Anterior cingulate cortex (tissue), 58 donors: ENCODE measurements around the gene CTNNA2.
"Not testable (repeated sequence)": the region's sequence is repeated elsewhere in the genome, so short reads cannot be mapped to it uniquely, and the experiment has no call there.

Source experiments
- DNase-seq, 58 donors: peaks; one replicate each; lab custom pipeline; 2025; lab: John Stamatoyannopoulos, UW

The CTNNA2 gene

DNA sequence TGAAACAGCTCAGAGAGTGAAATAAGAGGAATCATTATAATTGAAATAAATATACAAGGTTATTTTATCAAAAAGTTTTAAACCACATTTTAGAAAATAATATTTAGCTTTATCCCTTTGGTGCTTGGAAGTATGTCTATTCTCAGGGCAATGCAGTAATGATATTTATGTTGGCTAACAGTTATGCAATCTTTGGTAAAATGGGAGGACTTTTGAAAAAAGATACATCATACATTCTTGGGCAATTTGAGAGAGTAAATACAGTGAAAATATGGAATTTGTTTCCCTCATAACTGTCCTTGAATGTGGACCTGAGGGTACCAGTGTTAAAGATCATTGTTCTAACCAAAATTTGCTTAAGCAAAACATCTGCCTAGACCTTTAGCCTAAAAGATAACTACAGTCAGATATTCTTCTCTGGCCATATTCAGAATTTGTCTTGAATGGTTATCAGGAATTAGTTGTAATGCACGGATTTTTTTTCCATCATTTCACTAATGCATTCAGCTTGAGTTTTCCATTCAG is 654.5 kb downstream of the CTNNA2 start:
- no peak for DNase-seq

- DNase-seq: no peak
Measured at GRCh38 chr2:80168037-80168436, 655.2 kb downstream of the CTNNA2 start.

DNA sequence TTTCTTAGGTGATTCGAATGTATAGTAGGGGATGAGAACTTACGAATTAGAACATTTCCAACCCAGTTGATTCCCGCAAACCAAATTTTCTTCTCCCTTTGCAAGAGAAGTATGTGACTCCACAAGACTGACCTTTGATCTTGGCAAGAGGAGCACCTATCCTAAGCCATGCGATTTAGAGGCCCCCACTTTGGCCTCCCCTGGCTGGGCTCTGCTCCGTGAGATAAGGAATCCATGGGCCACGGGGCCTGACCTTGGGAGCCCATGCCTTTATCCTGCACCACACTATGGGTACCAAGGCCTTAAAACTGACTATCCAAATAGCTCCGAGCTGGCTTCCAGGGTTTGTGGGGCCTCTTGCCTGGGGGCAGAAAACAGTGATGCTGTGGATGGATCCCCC is 656.0 kb downstream of the CTNNA2 start:
- no peak for DNase-seq

GRCh38 chr2:80169811-80170594 is 657.2 kb downstream of the CTNNA2 start:
- DNase-seq: no peak

DNA sequence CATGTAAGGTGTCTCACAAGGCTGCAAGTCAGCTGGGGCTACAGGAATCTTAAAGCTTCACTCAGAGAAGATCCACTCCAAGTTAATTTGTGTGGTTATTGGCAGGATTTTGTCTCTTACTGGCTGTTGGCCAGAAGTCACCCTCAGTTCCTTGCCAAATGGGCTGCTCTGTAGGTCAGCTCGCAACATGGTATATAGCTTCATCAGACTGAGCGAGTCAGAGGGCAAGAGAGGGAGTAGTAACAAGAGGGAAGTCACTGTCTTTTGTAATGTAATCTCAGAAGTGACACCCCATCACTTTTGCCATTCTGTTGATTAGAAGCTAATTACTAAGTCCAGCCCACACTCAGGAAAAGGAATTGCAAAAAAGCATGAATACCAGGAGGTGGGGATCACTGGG is 672.2 kb downstream of the CTNNA2 start:
- no peak for DNase-seq

DNA sequence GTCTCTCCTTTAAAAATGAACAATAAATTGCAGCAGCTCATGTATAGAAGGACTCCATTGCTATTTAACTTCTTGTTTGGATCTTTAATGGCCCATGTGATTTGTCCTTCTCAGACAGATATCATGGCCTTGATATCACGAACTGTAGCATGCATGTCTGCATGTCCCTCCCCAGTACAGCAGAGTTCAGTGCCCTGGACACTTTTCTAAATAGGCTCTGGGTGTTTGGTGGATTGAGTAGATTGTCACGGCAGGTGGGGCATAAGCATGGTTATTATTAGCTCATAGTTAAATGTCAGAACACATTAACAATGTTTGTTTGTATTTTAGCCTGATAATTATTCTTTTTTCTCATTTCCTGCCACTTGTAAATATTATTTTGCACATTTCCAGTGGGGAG is 673.4 kb downstream of the CTNNA2 start:
- no peak for DNase-seq

- no peak for DNase-seq
Measured at GRCh38 chr2:80187156-80187555, 674.3 kb downstream of the CTNNA2 start.

GRCh38 chr2:80190166-80190565 is 677.3 kb downstream of the CTNNA2 start:
- peak in 1 of 58 donors; percentile 1 for DNase-seq

DNA sequence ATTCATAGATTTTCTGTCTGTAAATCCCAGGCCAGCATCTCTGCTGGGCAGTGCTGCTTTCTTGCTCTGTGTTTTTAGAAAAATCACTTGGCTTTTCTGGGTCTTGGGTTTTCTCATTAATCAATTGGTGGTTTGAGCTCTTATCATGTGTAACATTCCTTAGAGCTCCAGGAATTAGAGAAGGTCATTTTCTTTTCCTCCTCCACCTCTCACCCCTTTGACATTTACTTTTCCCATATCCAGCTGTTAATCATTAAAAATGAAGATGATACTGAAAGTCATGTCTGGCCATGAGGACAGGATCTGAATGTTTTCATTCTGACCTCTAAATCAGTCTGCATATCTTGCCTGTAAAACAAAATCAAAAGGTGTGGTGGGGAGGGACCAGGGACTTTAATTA is 680.7 kb downstream of the CTNNA2 start:
- DNase-seq: no peak

- DNase-seq: no peak
Measured at GRCh38 chr2:80195034-80195433, 682.2 kb downstream of the CTNNA2 start.

- no peak for DNase-seq
Measured at GRCh38 chr2:80198042-80198441, 685.2 kb downstream of the CTNNA2 start.

- no peak for DNase-seq
Measured at GRCh38 chr2:80199504-80199903, 686.7 kb downstream of the CTNNA2 start.

- DNase-seq: not testable (repeated sequence)
Measured at GRCh38 chr2:80203929-80204328, 691.1 kb downstream of the CTNNA2 start.

- no peak for DNase-seq
Measured at GRCh38 chr2:80205498-80205897, 692.6 kb downstream of the CTNNA2 start.

DNA sequence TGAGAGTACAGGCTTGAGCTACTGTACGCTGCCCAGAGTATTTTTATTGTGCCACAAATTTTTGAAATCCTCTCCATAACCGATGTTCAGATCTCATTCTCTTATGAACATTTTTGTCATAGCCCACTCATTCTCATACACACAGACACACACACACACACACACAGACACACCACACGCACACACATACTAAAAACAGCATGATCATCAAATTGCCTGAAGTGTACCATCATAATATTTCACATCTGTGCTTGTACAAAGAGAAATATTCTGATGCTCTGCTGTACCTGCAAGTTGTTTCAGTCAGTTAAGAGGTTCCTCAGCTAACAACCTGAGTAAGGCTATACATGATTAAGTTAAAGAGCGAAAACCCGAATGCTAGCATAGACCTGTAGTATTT is 696.6 kb downstream of the CTNNA2 start:
- DNase-seq: no peak

GRCh38 chr2:80217446-80217845 is 704.6 kb downstream of the CTNNA2 start:
- DNase-seq: no peak

DNA sequence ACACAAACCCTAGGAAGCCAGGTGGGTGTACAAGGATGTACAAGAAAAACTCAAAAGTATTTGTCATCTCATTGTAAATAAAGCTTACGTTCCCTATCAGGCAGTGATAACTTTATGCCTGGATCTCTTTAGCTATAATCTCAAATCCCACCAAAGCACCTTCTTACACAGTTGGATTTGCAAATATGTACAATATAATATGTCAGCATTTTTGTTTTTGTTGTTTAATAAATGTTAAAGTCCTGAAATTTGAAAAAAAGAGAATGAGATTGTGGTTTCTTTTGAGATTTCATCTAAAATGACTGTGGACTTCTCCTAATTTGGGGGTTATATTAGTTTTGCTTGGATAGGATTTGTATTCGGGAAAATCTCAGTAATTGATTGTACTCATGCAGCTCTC is 709.8 kb downstream of the CTNNA2 start:
- no peak for DNase-seq

- no peak for DNase-seq
Measured at GRCh38 chr2:80231421-80231820, 718.6 kb downstream of the CTNNA2 start.

- no peak for DNase-seq
Measured at GRCh38 chr2:80233333-80233732, 720.5 kb downstream of the CTNNA2 start.

DNA sequence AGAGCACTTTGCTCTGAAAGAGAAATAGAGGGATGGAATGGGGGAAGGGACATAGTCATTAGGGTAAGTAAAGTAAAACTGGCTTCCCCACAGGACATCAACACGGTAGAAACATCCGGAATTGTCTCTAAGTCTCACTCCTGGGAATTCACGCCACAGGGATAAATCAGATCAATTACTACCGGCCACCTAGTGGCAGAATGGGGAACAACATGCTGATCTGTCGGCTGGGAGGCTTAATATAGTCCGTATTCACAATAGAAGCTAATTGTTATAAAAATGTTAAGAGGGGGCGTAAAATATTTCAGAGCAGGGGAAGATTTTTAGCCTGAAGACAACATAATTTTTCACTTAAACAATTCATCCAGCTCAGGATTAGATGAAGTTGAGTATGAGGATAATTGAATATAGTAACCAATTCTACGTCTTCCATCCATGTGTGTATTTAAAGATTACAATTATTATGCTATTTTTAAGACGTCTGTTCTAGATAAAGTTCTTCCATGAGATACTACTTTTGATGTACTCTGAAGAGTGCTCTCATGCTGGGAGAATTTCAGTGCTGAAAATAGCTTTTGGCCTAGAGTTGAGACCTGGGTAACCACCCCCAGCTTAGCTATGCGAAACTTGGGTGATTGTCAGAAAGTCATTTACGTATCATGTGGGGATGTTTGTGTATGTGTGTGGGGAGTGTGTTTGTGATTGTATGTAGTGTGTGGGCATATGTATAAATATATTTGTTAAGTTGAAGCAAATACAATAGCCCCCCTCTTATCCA is 726.0 kb downstream of the CTNNA2 start:
- peak in 14 of 58 donors; percentile 1 to 44 (median 8) for DNase-seq

GRCh38 chr2:80242355-80242910 is 729.6 kb downstream of the CTNNA2 start:
- no peak for DNase-seq
